CD14-positive monocyte (primary cell): ENCODE data around the gene OTOR. TPM values are rescaled to one million over a fixed set of nuclear protein-coding genes. Genes with fewer than 3 reads are reported as not detected.

Experiments used
- DNase-seq, 3 donors: peaks; one replicate each; pipeline ENCODE4 v3.0.0-alpha.2; 2011 to 2022
- H2AFZ ChIP-seq: 2 replicates; pipeline ENCODE4 v1.6.0; 2012; ENCODE audit warnings: mild to moderate bottlenecking, low read depth, low read length, inconsistent platforms; ENCODE audit not compliant: insufficient read depth, poor library complexity, severe bottlenecking
- H3K27ac ChIP-seq, 2 donors: 1 replicate in 1 of 2; 2 replicates in 1 of 2; pipeline ENCODE4 v1.5.1; 2012 to 2013; ENCODE audit warnings: low read length in 2 of 2, control low read depth in 1 of 2, inconsistent platforms in 1 of 2, low read depth in 1 of 2, mild to moderate bottlenecking in 1 of 2
- H3K27me3 ChIP-seq, 2 donors: one replicate each; pipeline versions ENCODE4 v1.6.0 to v1.6.1; 2011 to 2013; ENCODE audit warnings: low read length in 2 of 2; ENCODE audit not compliant: control insufficient read depth in 2 of 2, insufficient read depth in 2 of 2
- H3K36me3 ChIP-seq, 2 donors: replicated peaks in 1 of 2; 1 replicate in 1 of 2; 2 replicates in 1 of 2; pipeline versions ENCODE4 v1.5.1 to v1.6.1; 2012 to 2013; ENCODE audit warnings: low read length in 2 of 2, control low read depth in 1 of 2, inconsistent platforms in 1 of 2, mild to moderate bottlenecking in 1 of 2; ENCODE audit not compliant: insufficient read depth in 2 of 2, control insufficient read depth in 1 of 2
- H3K4me1 ChIP-seq, 2 donors: 1 replicate in 1 of 2; 2 replicates in 1 of 2; pipeline versions ENCODE4 v1.5.1 to v1.6.1; 2012 to 2013; ENCODE audit warnings: low read length in 2 of 2, control low read depth in 1 of 2, inconsistent platforms in 1 of 2, mild to moderate bottlenecking in 1 of 2, moderate library complexity in 1 of 2; ENCODE audit not compliant: insufficient read depth in 2 of 2, control insufficient read depth in 1 of 2
- H3K4me2 ChIP-seq: replicated peaks from 2 replicates; pipeline ENCODE3; 2012; ENCODE audit warnings: low read length, moderate library complexity, mild to moderate bottlenecking; ENCODE audit not compliant: poor library complexity, severe bottlenecking; ENCODE audit errors: extremely low read depth
- H3K4me3 ChIP-seq, 3 experiments: fragments of 200-600 bp in 1 of 3; sonication (generic) in 1 of 3; replicated peaks in 1 of 3; 1 replicate in 2 of 3; 2 replicates in 1 of 3; pipeline ENCODE4 v1.5.1; 2011 to 2013; ENCODE audit warnings: low read length in 3 of 3, mild to moderate bottlenecking in 3 of 3, control low read depth in 2 of 3, low read depth in 2 of 3, inconsistent platforms in 1 of 3, moderate library complexity in 1 of 3
- H3K79me2 ChIP-seq: 2 replicates; pipeline ENCODE4 v1.6.0; 2012; ENCODE audit warnings: mild to moderate bottlenecking, control low read depth, inconsistent platforms, low read length, moderate library complexity; ENCODE audit not compliant: insufficient read depth
- H3K9ac ChIP-seq: 2 replicates; pipeline ENCODE4 v1.6.0; 2017; ENCODE audit warnings: low read length, mild to moderate bottlenecking; ENCODE audit not compliant: insufficient read depth, poor library complexity, severe bottlenecking
- H3K9me3 ChIP-seq, 2 donors: replicated peaks in 1 of 2; 1 replicate in 1 of 2; 2 replicates in 1 of 2; pipeline versions ENCODE4 v1.5.1 to v1.6.1; 2012 to 2013; ENCODE audit warnings: low read length in 2 of 2, control low read depth in 1 of 2; ENCODE audit not compliant: control insufficient read depth in 1 of 2, insufficient read depth in 1 of 2
- H4K20me1 ChIP-seq: 2 replicates; pipeline ENCODE4 v1.6.0; 2012; ENCODE audit warnings: mild to moderate bottlenecking, low read length, control low read depth, moderate library complexity; ENCODE audit not compliant: insufficient read depth
- H3K27ac Mint-ChIP-seq, 7 donors: one replicate each; pipeline ENCODE4 v1.8.0; 2020; ENCODE audit warnings: mild to moderate bottlenecking in 7 of 7, mixed read lengths in 7 of 7, moderate library complexity in 6 of 7, inconsistent platforms in 2 of 7
- H3K27me3 Mint-ChIP-seq, 3 donors: one replicate each; pipeline ENCODE4 v1.8.0; 2021 to 2022; ENCODE audit warnings: low read depth in 3 of 3, mild to moderate bottlenecking in 3 of 3, mixed read lengths in 3 of 3, moderate library complexity in 3 of 3, inconsistent platforms in 1 of 3
- H3K36me3 Mint-ChIP-seq, 2 donors: one replicate each; pipeline ENCODE4 v1.8.0; 2020; ENCODE audit warnings: mixed read lengths in 2 of 2, inconsistent platforms in 1 of 2, mild to moderate bottlenecking in 1 of 2
- H3K4me1 Mint-ChIP-seq: one replicate; pipeline ENCODE4 v1.8.0; 2020; ENCODE audit warnings: mild to moderate bottlenecking, mixed read lengths
- H3K4me3 Mint-ChIP-seq, 2 donors: one replicate each; pipeline ENCODE4 v1.8.0; 2020; ENCODE audit warnings: mild to moderate bottlenecking in 2 of 2, mixed read lengths in 2 of 2, moderate library complexity in 1 of 2
- H3K9me3 Mint-ChIP-seq, 7 donors: one replicate each; pipeline ENCODE4 v1.8.0; 2020 to 2022; ENCODE audit warnings: mixed read lengths in 7 of 7, mild to moderate bottlenecking in 6 of 7, moderate library complexity in 6 of 7, inconsistent platforms in 2 of 7
- WGBS: methylation state at CpG from one replicate; pipeline ENCODE4 v1.1.5; 2013; ENCODE audit warnings: missing lambda C conversion rate; ENCODE audit not compliant: insufficient coverage; 5-methylcytosine and 5-hydroxymethylcytosine counted together
- intact Hi-C, 2 donors: fragments of 100-400 bp; cut with micrococcal nuclease; formaldehyde crosslinking; loops; one replicate each; pipeline versions ENCODE4 v1.15.0 to v1.15.1; 2023
- polyA plus RNA-seq, 3 donors: library from polyadenylated mRNA; depleted of rRNA in 1 of 3; unstranded in 2 of 3; stranded (reverse) in 1 of 3; fragments of 300-500 nt in 2 of 3; fragments of >200 nt in 1 of 3; fragmentation: Illumina TruSeq in 2 of 3; gene quantifications; 1 replicate in 2 of 3; 2 replicates in 1 of 3; pipeline ENCODE4 v1.2.3, GENCODE V29; 2012 to 2021
- TF ChIP-seq, protein P1 (sequence below): fragments of 200-600 bp; IDR thresholded peaks from one replicate; pipeline ENCODE4 v1.8.0; 2022; ENCODE audit warnings: antibody characterized with exemption, mild to moderate bottlenecking

Gene OTOR
- polyA plus RNA-seq, 3 donors: not detected

DNA sequence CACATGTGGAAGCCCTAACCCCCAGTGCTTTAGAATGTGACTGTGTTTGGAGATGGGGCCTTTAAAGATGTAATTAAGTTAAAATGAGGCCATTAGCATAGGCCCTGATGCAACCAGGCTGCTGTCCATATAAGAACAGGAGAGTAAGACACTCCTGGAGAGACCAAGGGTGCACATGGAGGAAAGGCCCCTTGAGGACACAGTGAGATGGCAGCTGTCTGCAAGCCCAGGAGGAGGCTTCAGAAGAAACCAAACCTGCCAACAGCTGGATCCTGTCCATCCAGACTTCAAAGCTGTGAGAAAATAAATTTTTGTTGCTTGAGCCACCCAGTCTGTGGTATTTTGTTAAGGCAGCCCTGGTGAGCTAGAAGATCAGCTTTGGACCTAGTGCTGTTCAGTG lies 35.1 kb upstream of the OTOR start:
- Histone ChIP-seq H3K36me3 (no peaks in the 10 kb centered on the region), H3K4me3 (no peak overlapping the region), H3K79me2 (no peaks in the 10 kb centered on the region), H2AFZ (no peak overlapping the region), H3K9ac (no peak overlapping the region), H3K27ac (no peak overlapping the region), H3K9me3 (no peaks in the 10 kb centered on the region), H3K27me3 (peaks cover 3 to 5% of the 10 kb centered on the region in 2 donors), H4K20me1 (no peaks in the 10 kb centered on the region), H3K4me2 (no peak overlapping the region), H3K4me1 (peaks cover 21 to 24% of the 10 kb centered on the region in 2 donors)
- Mint-ChIP-seq H3K27ac (peak overlapping the region in 1 of 7 donors; percentile 19), H3K9me3 (peaks cover 0 to 3% (median 0%) of the 10 kb centered on the region in 7 donors), H3K27me3 (peaks cover 3 to 20% (median 13%) of the 10 kb centered on the region in 3 donors), H3K4me1 (peaks cover 17% of the 10 kb centered on the region), H3K36me3 (no peaks in the 10 kb centered on the region), H3K4me3 (no peak overlapping the region)
- no peak for DNase-seq
- intact Hi-C loops: no loop called here
- TF ChIP-seq, protein P1, sequence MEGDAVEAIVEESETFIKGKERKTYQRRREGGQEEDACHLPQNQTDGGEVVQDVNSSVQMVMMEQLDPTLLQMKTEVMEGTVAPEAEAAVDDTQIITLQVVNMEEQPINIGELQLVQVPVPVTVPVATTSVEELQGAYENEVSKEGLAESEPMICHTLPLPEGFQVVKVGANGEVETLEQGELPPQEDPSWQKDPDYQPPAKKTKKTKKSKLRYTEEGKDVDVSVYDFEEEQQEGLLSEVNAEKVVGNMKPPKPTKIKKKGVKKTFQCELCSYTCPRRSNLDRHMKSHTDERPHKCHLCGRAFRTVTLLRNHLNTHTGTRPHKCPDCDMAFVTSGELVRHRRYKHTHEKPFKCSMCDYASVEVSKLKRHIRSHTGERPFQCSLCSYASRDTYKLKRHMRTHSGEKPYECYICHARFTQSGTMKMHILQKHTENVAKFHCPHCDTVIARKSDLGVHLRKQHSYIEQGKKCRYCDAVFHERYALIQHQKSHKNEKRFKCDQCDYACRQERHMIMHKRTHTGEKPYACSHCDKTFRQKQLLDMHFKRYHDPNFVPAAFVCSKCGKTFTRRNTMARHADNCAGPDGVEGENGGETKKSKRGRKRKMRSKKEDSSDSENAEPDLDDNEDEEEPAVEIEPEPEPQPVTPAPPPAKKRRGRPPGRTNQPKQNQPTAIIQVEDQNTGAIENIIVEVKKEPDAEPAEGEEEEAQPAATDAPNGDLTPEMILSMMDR: no peak

DNA sequence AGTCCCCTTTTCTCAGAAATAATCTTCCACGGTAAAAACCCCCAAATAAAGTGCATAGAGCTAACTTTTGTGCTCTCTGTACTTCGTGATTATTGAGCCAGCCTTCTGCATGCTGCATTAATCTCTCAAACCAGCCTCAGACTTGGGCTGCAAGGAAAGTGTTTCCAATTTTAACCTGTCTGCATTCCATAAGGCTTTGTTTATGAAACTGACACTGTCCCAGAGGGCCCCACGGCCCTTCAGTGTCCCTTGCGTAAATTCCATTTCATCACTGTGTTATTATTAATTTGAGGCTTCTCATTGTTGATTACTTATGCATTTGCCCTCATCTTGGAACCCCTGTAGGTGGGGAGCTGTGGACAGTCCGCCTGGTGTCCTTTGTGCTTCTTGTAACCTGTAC lies 33.9 kb upstream of the OTOR start:
- Histone ChIP-seq H3K4me3 (no peak overlapping the region), H3K9me3 (no peaks in the 10 kb centered on the region), H3K4me1 (peaks cover 21 to 24% of the 10 kb centered on the region in 2 donors), H3K4me2 (no peak overlapping the region), H3K27ac (no peak overlapping the region), H3K79me2 (no peaks in the 10 kb centered on the region), H3K9ac (no peak overlapping the region), H3K36me3 (no peaks in the 10 kb centered on the region), H4K20me1 (no peaks in the 10 kb centered on the region), H2AFZ (no peak overlapping the region), H3K27me3 (peaks cover 3 to 10% of the 10 kb centered on the region in 2 donors)
- Mint-ChIP-seq H3K36me3 (no peaks in the 10 kb centered on the region), H3K27ac (no peak overlapping the region), H3K27me3 (peaks cover 8 to 24% (median 15%) of the 10 kb centered on the region in 3 donors), H3K4me1 (peaks cover 17% of the 10 kb centered on the region), H3K4me3 (no peak overlapping the region), H3K9me3 (peaks cover 0 to 3% (median 0%) of the 10 kb centered on the region in 7 donors)
- TF ChIP-seq, protein P1: no peak
- DNase-seq: no peak
- intact Hi-C loops: no loop called here
- WGBS: 86% methylated on average over 3 of the region's 5 CpGs
